ENCODE measurements around the gene KRTAP10-5. TPM values are rescaled to one million over a fixed set of nuclear protein-coding genes. Genes with fewer than 3 reads are reported as not detected.

Gene KRTAP10-5
- total RNA-seq, 4 donors from 2014 or later: not detected

- intact Hi-C loops (cut with DNase I): no loop called here
- TF ChIP-seq CTCF (IDR thresholded peaks at IDR 0.05): no peak
- TF ChIP-seq POLR2A (IDR thresholded peaks at IDR 0.05): no peak
- H3K4me3 ChIP-seq: no peak overlapping the region
- no peaks in the 10 kb centered on the region for H3K36me3 ChIP-seq
- no peaks in the 10 kb centered on the region for H3K9me3 ChIP-seq
- H3K27ac ChIP-seq: no peak overlapping the region
- 80 to 81% methylated on average over 8 to 9 of the region's 9 CpGs for WGBS, 2 donors
- no peak for DNase-seq
- peaks cover 0 to 48% (median 0%) of the 10 kb centered on the region in 4 donors for H3K27me3 ChIP-seq
- no peaks in the 10 kb centered on the region for H3K4me1 ChIP-seq
These were observed 23.5 kb downstream of the KRTAP10-5 start for GRCh38 chr21:44556879-44557278.

- 70 to 75% methylated on average over 10 to 12 of the region's 13 CpGs for whole genome bisulfite sequencing, 2 donors
- no peak overlapping the region for H3K27ac ChIP-seq
- peaks cover 0 to 14% (median 0%) of the 10 kb centered on the region in 3 donors for H3K4me1 ChIP-seq
- H3K4me3 ChIP-seq: no peak overlapping the region
- H3K27me3 ChIP-seq: peaks cover 0 to 58% (median 0%) of the 10 kb centered on the region in 4 donors
- no peaks in the 10 kb centered on the region for H3K9me3 ChIP-seq
- intact Hi-C loops (cut with DNase I): no loop called here
- no peak for TF ChIP-seq CTCF (IDR thresholded peaks at IDR 0.05)
- no peak for TF ChIP-seq POLR2A (IDR thresholded peaks at IDR 0.05)
- no peak for DNase-seq
- H3K36me3 ChIP-seq: no peaks in the 10 kb centered on the region
These were observed 25.1 kb downstream of the KRTAP10-5 start for GRCh38 chr21:44555200-44555875.

GRCh38 chr21:44552681-44553080 is 27.7 kb downstream of the KRTAP10-5 start:
- no peaks in the 10 kb centered on the region for H3K36me3 ChIP-seq
- intact Hi-C loops (cut with DNase I): no loop called here
- WGBS, 2 donors: 86% methylated on average over 5 of the region's 13 CpGs
- H3K27me3 ChIP-seq: peaks cover 0 to 71% (median 0%) of the 10 kb centered on the region in 4 donors
- no peaks in the 10 kb centered on the region for H3K9me3 ChIP-seq
- H3K27ac ChIP-seq: no peak overlapping the region
- no peak for TF ChIP-seq CTCF (IDR thresholded peaks at IDR 0.05)
- no peak for TF ChIP-seq POLR2A (IDR thresholded peaks at IDR 0.05)
- no peak overlapping the region for H3K4me3 ChIP-seq
- peaks cover 0 to 35% (median 5%) of the 10 kb centered on the region in 3 donors for H3K4me1 ChIP-seq
- no peak for DNase-seq

GRCh38 chr21:44552136-44552535 is 28.3 kb downstream of the KRTAP10-5 start:
- peaks cover 0 to 35% (median 5%) of the 10 kb centered on the region in 3 donors for H3K4me1 ChIP-seq

More at GRCh38 chr21:44552136-44552535, 28.3 kb downstream of the KRTAP10-5 start:
- H3K9me3 ChIP-seq: no peaks in the 10 kb centered on the region
- TF ChIP-seq CTCF (IDR thresholded peaks at IDR 0.05): no peak
- no peak for TF ChIP-seq POLR2A (IDR thresholded peaks at IDR 0.05)
- H3K36me3 ChIP-seq: no peaks in the 10 kb centered on the region
- no peak overlapping the region for H3K4me3 ChIP-seq
- intact Hi-C loops (cut with DNase I): no loop called here
- H3K27me3 ChIP-seq: peaks cover 0 to 69% (median 0%) of the 10 kb centered on the region in 4 donors
- WGBS, 2 donors: 60 to 89% methylated on average over 1 to 4 of the region's 6 CpGs
- DNase-seq: no peak
- no peak overlapping the region for H3K27ac ChIP-seq
